HCT116 (cell line): ENCODE results near the gene CORO6. TPM values are rescaled to one million over a fixed set of nuclear protein-coding genes. Genes with fewer than 3 reads are reported as not detected.

ENCODE experiments used
- ATAC-seq: fragments of 200-7000 bp; cut with Tn5 transposase; 2 replicates; pipeline ENCODE4 v1.9.1; 2020; ENCODE audit warnings: mild to moderate bottlenecking, moderate library complexity
- BruUV-seq: library from RNA; stranded (reverse); fragments of 400-500 nt; replicated peaks from 2 replicates; lab custom pipeline; 2021; lab: Mats Ljungman, UMichigan
- CTCF ChIA-PET: fragments of 300-600 bp; sonication (Branson Sonifier 250); formaldehyde crosslinking; loops from one replicate; lab custom pipeline; 2021; ENCODE audit warnings: antibody characterized with exemption; lab: Charles Lee
- POLR2A ChIA-PET: fragments of 300-600, 350-600 bp; sonication (Branson Sonifier 250); formaldehyde crosslinking; loops from one replicate; lab custom pipeline; 2021; ENCODE audit warnings: antibody characterized with exemption; lab: Charles Lee
- RAD21 ChIA-PET, 2 experiments: fragments of 300-600 bp; sonication (Branson Sonifier 250); formaldehyde crosslinking; loops; one replicate each; lab custom pipeline; 2023; ENCODE audit warnings: low total read pairs in 2 of 2; ENCODE audit not compliant: uncharacterized antibody in 2 of 2, unreplicated experiment in 2 of 2, low non-redundant PET in 1 of 2; lab: Charles Lee
- DNase-seq: peaks from one replicate; pipeline ENCODE4 v3.0.0-alpha.2; 2010; ENCODE audit warnings: low read depth, low spot score
- H2AFZ ChIP-seq: fragments of 200-600 bp; shearing (Covaris generic), sonication (generic); 2 replicates; pipeline ENCODE4 v1.6.1; 2017; ENCODE audit warnings: low read depth, mixed run types, mixed read lengths, antibody characterized with exemption, low read length; ENCODE audit not compliant: poor library complexity, severe bottlenecking
- H3K27ac ChIP-seq: 2 replicates; pipeline ENCODE4 v1.5.1; 2012; ENCODE audit warnings: low read depth, low read length
- H3K27me3 ChIP-seq: fragments of 200-600 bp; sonication (generic); 2 replicates; pipeline ENCODE4 v1.6.1; 2016; ENCODE audit warnings: mixed run types, low read length, mixed read lengths; ENCODE audit not compliant: insufficient read depth
- H3K36me3 ChIP-seq, 2 experiments: fragments of 200-500 bp in 1 of 2; fragments of 200-600 bp in 1 of 2; sonication (Bioruptor generic) in 1 of 2; sonication (generic) in 1 of 2; 2 replicates each; pipeline versions ENCODE4 v1.5.1 to v1.6.1; 2014 to 2016; ENCODE audit warnings: low read length in 2 of 2, inconsistent platforms in 1 of 2, mixed read lengths in 1 of 2, mixed run types in 1 of 2; ENCODE audit not compliant: insufficient read depth in 2 of 2, control insufficient read depth in 1 of 2
- H3K4me1 ChIP-seq, 2 experiments: fragments of 200-600 bp in 1 of 2; sonication (generic) in 1 of 2; 2 replicates each; pipeline versions ENCODE4 v1.5.1 to v1.6.1; 2012 to 2017; ENCODE audit warnings: low read length in 2 of 2, inconsistent platforms in 1 of 2, mild to moderate bottlenecking in 1 of 2, mixed read lengths in 1 of 2, mixed run types in 1 of 2, moderate library complexity in 1 of 2; ENCODE audit not compliant: insufficient read depth in 2 of 2, control insufficient read depth in 1 of 2
- H3K4me2 ChIP-seq: fragments of 200-600 bp; sonication (generic); 2 replicates; pipeline ENCODE4 v1.6.1; 2017; ENCODE audit warnings: mixed run types, low read length, mixed read lengths
- H3K4me3 ChIP-seq, 2 experiments: fragments of 200-600 bp in 1 of 2; sonication (generic) in 1 of 2; replicated peaks in 1 of 2; 2 replicates each; pipeline ENCODE4 v1.5.1; 2011 to 2016; ENCODE audit warnings: low read length in 2 of 2, control low read depth in 1 of 2, low read depth in 1 of 2, mild to moderate bottlenecking in 1 of 2, mixed read lengths in 1 of 2, mixed run types in 1 of 2
- H3K79me2 ChIP-seq: fragments of 200-600 bp; sonication (generic); 2 replicates; pipeline ENCODE4 v1.6.1; 2017; ENCODE audit warnings: mild to moderate bottlenecking, mixed run types, low read length, moderate library complexity, mixed read lengths; ENCODE audit not compliant: insufficient read depth
- H3K9ac ChIP-seq: fragments of 200-600 bp; sonication (generic); 2 replicates; pipeline ENCODE4 v1.6.1; 2016; ENCODE audit warnings: low read length, mixed read lengths
- H3K9me2 ChIP-seq: fragments of 200-600 bp; sonication (generic), shearing (Covaris generic); 2 replicates; pipeline ENCODE4 v1.6.1; 2017; ENCODE audit warnings: mixed run types, mild to moderate bottlenecking, moderate library complexity; ENCODE audit not compliant: insufficient read depth
- H3K9me3 ChIP-seq, 2 experiments: fragments of 200-500 bp in 1 of 2; fragments of 200-600 bp in 1 of 2; sonication (Bioruptor generic) in 1 of 2; sonication (generic) in 1 of 2; 2 replicates each; pipeline ENCODE4 v1.6.1; 2014 to 2017; ENCODE audit warnings: low read length in 2 of 2, mixed read lengths in 2 of 2, inconsistent platforms in 1 of 2, low read depth in 1 of 2, mild to moderate bottlenecking in 1 of 2, mixed run types in 1 of 2, moderate library complexity in 1 of 2; ENCODE audit not compliant: control insufficient read depth in 1 of 2, insufficient read depth in 1 of 2
- H4K20me1 ChIP-seq: fragments of 200-600 bp; sonication (generic), shearing (Covaris generic); 2 replicates; pipeline ENCODE4 v1.6.1; 2017; ENCODE audit warnings: mixed run types, mild to moderate bottlenecking, moderate library complexity; ENCODE audit not compliant: insufficient read depth
- CEBPB ChIP-seq: IDR thresholded peaks from 2 replicates; pipeline ENCODE4 v1.6.1; 2012; ENCODE audit warnings: low read depth
- CTCF ChIP-seq, 3 experiments: fragments of 200-600 bp in 1 of 3; sonication (generic) in 1 of 3; IDR thresholded peaks in 2 of 3; conservative IDR thresholded peaks in 1 of 3; 2 replicates each; pipeline ENCODE4 v1.5.1; 2012 to 2017; ENCODE audit warnings: low read depth in 2 of 3, low read length in 2 of 3, antibody characterized with exemption in 1 of 3, borderline replicate concordance in 1 of 3, control low read depth in 1 of 3, mild to moderate bottlenecking in 1 of 3, mixed read lengths in 1 of 3, mixed run types in 1 of 3, moderate library complexity in 1 of 3; ENCODE audit not compliant: insufficient read depth in 1 of 3
- EGR1 ChIP-seq: IDR thresholded peaks from 2 replicates; pipeline ENCODE4 v1.6.1; 2012; ENCODE audit warnings: low read depth
- ELF1 ChIP-seq: IDR thresholded peaks from 2 replicates; pipeline ENCODE4 v1.6.1; 2012; ENCODE audit warnings: low read depth, borderline replicate concordance
- EZH2 ChIP-seq: fragments of 200-600 bp; sonication (generic); IDR thresholded peaks from 2 replicates; pipeline ENCODE4 v1.6.1; 2017; ENCODE audit warnings: antibody characterized with exemption, mixed run types
- EZH2phosphoT487 ChIP-seq: fragments of 200-600 bp; IDR thresholded peaks from 2 replicates; pipeline ENCODE4 v1.6.1; 2018; ENCODE audit warnings: antibody characterized with exemption, borderline replicate concordance
- FOSL1 ChIP-seq: IDR thresholded peaks from 2 replicates; pipeline ENCODE4 v1.6.1; 2012; ENCODE audit warnings: low read depth
- POLR2A ChIP-seq: IDR thresholded peaks from 2 replicates; pipeline ENCODE4 v1.7.0; 2011; ENCODE audit warnings: borderline replicate concordance; ENCODE audit not compliant: insufficient read depth, insufficient read length; ENCODE audit errors: extremely low read depth
- POLR2AphosphoS5 ChIP-seq: IDR thresholded peaks from 2 replicates; pipeline ENCODE4 v1.6.1; 2011; ENCODE audit warnings: mild to moderate bottlenecking, low read depth, low read length, moderate library complexity
- RAD21 ChIP-seq: IDR thresholded peaks from 2 replicates; pipeline ENCODE4 v1.6.1; 2012; ENCODE audit warnings: low read depth, mild to moderate bottlenecking
- REST ChIP-seq: IDR thresholded peaks from 2 replicates; pipeline ENCODE4 v1.6.1; 2012; ENCODE audit warnings: low read depth
- SIN3A ChIP-seq: IDR thresholded peaks from 2 replicates; pipeline ENCODE4 v1.6.1; 2012; ENCODE audit warnings: low read depth
- SP1 ChIP-seq: IDR thresholded peaks from 2 replicates; pipeline ENCODE4 v1.6.1; 2012; ENCODE audit warnings: low read depth
- SRF ChIP-seq: IDR thresholded peaks from 2 replicates; pipeline ENCODE4 v1.6.1; 2012; ENCODE audit warnings: low read depth
- YY1 ChIP-seq: IDR thresholded peaks from 2 replicates; pipeline ENCODE4 v1.6.1; 2011; ENCODE audit warnings: low read length, low read depth, moderate library complexity, mild to moderate bottlenecking; ENCODE audit not compliant: insufficient replicate concordance; ENCODE audit errors: extremely low read depth
- ZBTB33 ChIP-seq: IDR thresholded peaks from 2 replicates; pipeline ENCODE4 v1.6.1; 2011; ENCODE audit warnings: mild to moderate bottlenecking, low read length, moderate library complexity; ENCODE audit not compliant: insufficient replicate concordance; ENCODE audit errors: extremely low read depth
- ZFX ChIP-seq: fragments of 450-650 bp; IDR thresholded peaks from 2 replicates; pipeline ENCODE4 v1.6.1; 2017
- ZNF274 ChIP-seq: fragments of 200-500 bp; sonication (Bioruptor generic); IDR thresholded peaks from 2 replicates; pipeline ENCODE4 v1.6.1; 2014; ENCODE audit warnings: mild to moderate bottlenecking, low read depth, low read length, inconsistent platforms
- intact Hi-C: fragments of 100-400 bp; cut with micrococcal nuclease; formaldehyde crosslinking; loops from 2 replicates; pipeline ENCODE4 v1.10.0; 2022
- total RNA-seq: library from RNA; stranded (reverse); gene quantifications from one replicate; pipeline ENCODE4 v1.2.1, GENCODE V29; 2021; ENCODE audit not compliant: unreplicated experiment
- TF ChIP-seq, protein P1 (sequence below): IDR thresholded peaks from 2 replicates; pipeline ENCODE4 v1.6.1; 2012

The CORO6 gene
- total RNA-seq, 1 experiment from 2014 or later: 8.7 TPM

- ChIA-PET RAD21 (no interaction called here), POLR2A (no interaction called here), CTCF (interaction anchor here (1.1 to 6.0 kb wide), 2 partner anchors 16 kb away, joined by 3 to 38 read pairs; partner anchors contain the start of gene ANKRD13B)
- Histone ChIP-seq H3K4me3 (no peak overlapping the region), H3K27ac (no peak overlapping the region), H3K4me2 (no peak overlapping the region), H3K27me3 (no peaks in the 10 kb centered on the region), H3K9me3 (no peaks in the 10 kb centered on the region), H3K79me2 (no peaks in the 10 kb centered on the region), H3K4me1 (peaks cover 0 to 13% of the 10 kb centered on the region in 2 experiments; a peak in 2 of 4 replicates), H4K20me1 (no peaks in the 10 kb centered on the region), H2AFZ (no peak overlapping the region), H3K36me3 (peaks cover 9 to 10% of the 10 kb centered on the region in 2 experiments; a peak in 2 of 4 replicates), H3K9ac (no peak overlapping the region), H3K9me2 (no peaks in the 10 kb centered on the region)
- DNase-seq (no peak), ATAC-seq (no peak)
- BruUV-seq: no TSS peak
- intact Hi-C loops: no loop called here
- no peak for TF ChIP-seq CEBPB
- TF ChIP-seq EZH2: no peak
- TF ChIP-seq SIN3A: no peak
- TF ChIP-seq POLR2AphosphoS5: no peak
- no peak for TF ChIP-seq CTCF (IDR thresholded peaks at IDR 0.05 in 2 of 3, conservative IDR thresholded peaks at IDR 0.05 in 1 of 3; ENCODE audit: borderline replicate concordance in 1 of 3, insufficient read depth in 1 of 3, low read depth in 2 of 3, low read length in 2 of 3)
- no peak for TF ChIP-seq ELF1
- TF ChIP-seq, protein P1, sequence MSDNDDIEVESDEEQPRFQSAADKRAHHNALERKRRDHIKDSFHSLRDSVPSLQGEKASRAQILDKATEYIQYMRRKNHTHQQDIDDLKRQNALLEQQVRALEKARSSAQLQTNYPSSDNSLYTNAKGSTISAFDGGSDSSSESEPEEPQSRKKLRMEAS: no peak
- no peak for TF ChIP-seq ZFX
- TF ChIP-seq ZBTB33: no peak
- no peak for TF ChIP-seq SP1
- TF ChIP-seq EGR1: no peak
- TF ChIP-seq POLR2A: no peak
- TF ChIP-seq ZNF274: no peak
- no peak for TF ChIP-seq FOSL1
- no peak for TF ChIP-seq EZH2phosphoT487
- no peak for TF ChIP-seq YY1
- no peak for TF ChIP-seq RAD21
- TF ChIP-seq SRF: no peak
- no peak for TF ChIP-seq REST
These were observed 46.3 kb downstream of the CORO6 start for GRCh38 chr17:29576214-29577000.
